SK-N-SH (cell line): Measurements from ENCODE around the gene SFI1. TPM values are rescaled to one million over a fixed set of nuclear protein-coding genes. Genes with fewer than 3 reads are reported as not detected.

Source experiments
- CTCF ChIA-PET: fragments of 300-600, 350-600 bp; formaldehyde crosslinking; extraction: SDS; loops from one replicate; lab custom pipeline; 2021; lab: Yijun Ruan, JAX
- POLR2A ChIA-PET: fragments of 350-600 bp; sonication (Branson Sonifier 250); formaldehyde crosslinking; extraction: SDS; loops from one replicate; lab custom pipeline; 2020; ENCODE audit warnings: antibody characterized with exemption, inconsistent platforms; lab: Yijun Ruan, JAX
- DNase-seq: peaks from one replicate; pipeline ENCODE4 v3.0.0; 2012
- H2AFZ ChIP-seq: fragments of 200-600 bp; sonication (generic); 2 replicates; pipeline ENCODE4 v1.8.1; 2016; ENCODE audit warnings: antibody characterized with exemption, mild to moderate bottlenecking, low read depth
- H3F3A ChIP-seq: fragments of 200-600 bp; sonication (generic); replicated peaks from 2 replicates; pipeline ENCODE3; 2016; ENCODE audit warnings: antibody characterized with exemption, mild to moderate bottlenecking; ENCODE audit not compliant: insufficient read depth
- H3K27ac ChIP-seq, 2 experiments: fragments of 200-500 bp in 1 of 2; fragments of 200-600 bp in 1 of 2; sonication (Bioruptor generic) in 1 of 2; sonication (generic), shearing (Covaris generic) in 1 of 2; 2 replicates each; pipeline versions ENCODE4 v1.5.1 to v1.6.1; 2014 to 2016; ENCODE audit warnings: low read depth in 2 of 2, inconsistent platforms in 1 of 2, low read length in 1 of 2, mild to moderate bottlenecking in 1 of 2, mixed read lengths in 1 of 2
- H3K27me3 ChIP-seq: fragments of 200-600 bp; sonication (generic), shearing (Covaris generic); 2 replicates; pipeline ENCODE4 v1.6.1; 2016; ENCODE audit warnings: mixed run types; ENCODE audit not compliant: insufficient read depth
- H3K36me3 ChIP-seq, 2 experiments: fragments of 200-500 bp in 1 of 2; fragments of 200-600 bp in 1 of 2; sonication (Bioruptor generic) in 1 of 2; sonication (generic) in 1 of 2; replicated peaks in 1 of 2; 2 replicates each; pipeline versions ENCODE3 to v1.5.1; 2014 to 2016; ENCODE audit warnings: low read length in 1 of 2, mild to moderate bottlenecking in 1 of 2; ENCODE audit not compliant: insufficient read depth in 2 of 2, control insufficient read depth in 1 of 2
- H3K4me1 ChIP-seq, 2 experiments: fragments of 200-500 bp in 1 of 2; fragments of 200-600 bp in 1 of 2; sonication (Bioruptor generic) in 1 of 2; sonication (generic), shearing (Covaris generic) in 1 of 2; 2 replicates each; pipeline versions ENCODE4 v1.5.1 to v1.6.1; 2014 to 2016; ENCODE audit warnings: low read depth in 1 of 2, low read length in 1 of 2, mixed run types in 1 of 2; ENCODE audit not compliant: insufficient read depth in 2 of 2, control insufficient read depth in 1 of 2
- H3K4me2 ChIP-seq: fragments of 200-600 bp; sonication (generic), shearing (Covaris generic); 2 replicates; pipeline ENCODE4 v1.6.1; 2017; ENCODE audit warnings: mixed run types
- H3K4me3 ChIP-seq, 2 experiments: fragments of 200-500 bp in 1 of 2; fragments of 200-600 bp in 1 of 2; sonication (Bioruptor generic) in 1 of 2; sonication (generic), shearing (Covaris generic) in 1 of 2; 2 replicates each; pipeline versions ENCODE4 v1.5.1 to v1.8.1; 2014 to 2016; ENCODE audit warnings: low read depth in 2 of 2, inconsistent platforms in 1 of 2, low read length in 1 of 2, mild to moderate bottlenecking in 1 of 2, mixed read lengths in 1 of 2, moderate library complexity in 1 of 2
- H3K79me2 ChIP-seq: fragments of 200-600 bp; sonication (generic); 2 replicates; pipeline ENCODE4 v1.8.1; 2017; ENCODE audit warnings: mild to moderate bottlenecking; ENCODE audit not compliant: insufficient read depth
- H3K9ac ChIP-seq: fragments of 200-600 bp; sonication (generic); 2 replicates; pipeline ENCODE4 v1.6.1; 2017; ENCODE audit warnings: mixed run types
- H3K9me2 ChIP-seq: fragments of 200-600 bp; sonication (generic); 2 replicates; pipeline ENCODE4 v1.6.1; 2017; ENCODE audit warnings: mixed run types
- H3K9me3 ChIP-seq: fragments of 200-600 bp; sonication (generic); 2 replicates; pipeline ENCODE4 v1.6.1; 2017; ENCODE audit warnings: mixed run types, mild to moderate bottlenecking, moderate library complexity
- H4K20me1 ChIP-seq: fragments of 200-600 bp; sonication (generic); 2 replicates; pipeline ENCODE4 v1.6.1; 2017; ENCODE audit warnings: mild to moderate bottlenecking, mixed run types; ENCODE audit not compliant: insufficient read depth
- CHD2 ChIP-seq: fragments of 150-350 bp; IDR thresholded peaks from 2 replicates; pipeline ENCODE4 v1.6.1; 2018; ENCODE audit warnings: low read length; ENCODE audit not compliant: partially characterized antibody
- ELF1 ChIP-seq: IDR thresholded peaks from 2 replicates; pipeline ENCODE4 v1.4.0; 2012
- EP300 ChIP-seq, 2 experiments: IDR thresholded peaks; 2 replicates each; pipeline versions ENCODE4 v1.4.0 to v1.6.1; 2012; ENCODE audit warnings: borderline replicate concordance in 1 of 2, low read depth in 1 of 2, low read length in 1 of 2
- FOXJ3 ChIP-seq: sonication (generic); formaldehyde crosslinking; IDR thresholded peaks from 2 replicates; pipeline ENCODE4 v1.5.1; 2020; ENCODE audit warnings: mild to moderate bottlenecking, missing genetic modification reagents
- GATA2 ChIP-seq: sonication (generic); formaldehyde crosslinking; IDR thresholded peaks from 2 replicates; pipeline ENCODE4 v1.5.0; 2020; ENCODE audit warnings: mild to moderate bottlenecking, missing genetic modification reagents
- NFIC ChIP-seq: IDR thresholded peaks from 2 replicates; pipeline ENCODE4 v1.4.0; 2012; ENCODE audit warnings: borderline replicate concordance
- RAD21 ChIP-seq: IDR thresholded peaks from 2 replicates; pipeline ENCODE4 v1.6.1; 2012; ENCODE audit warnings: mild to moderate bottlenecking, low read length
- RFX5 ChIP-seq: IDR thresholded peaks from 2 replicates; pipeline ENCODE4 v1.6.1; 2012; ENCODE audit warnings: mild to moderate bottlenecking, improper control_type of control experiment, low read length
- SIN3A ChIP-seq: IDR thresholded peaks from 2 replicates; pipeline ENCODE4 v1.6.1; 2012; ENCODE audit warnings: low read depth, mild to moderate bottlenecking, low read length, moderate library complexity, borderline replicate concordance
- TEAD4 ChIP-seq: IDR thresholded peaks from 2 replicates; pipeline ENCODE4 v1.4.0; 2012; ENCODE audit warnings: mild to moderate bottlenecking, borderline replicate concordance; ENCODE audit not compliant: insufficient read depth
- YY1 ChIP-seq: IDR thresholded peaks from 2 replicates; pipeline ENCODE4 v1.4.0; 2012; ENCODE audit warnings: low read depth, mild to moderate bottlenecking
- WGBS: methylation state at CpG from one replicate; pipeline ENCODE4 v1.1.6; 2017; ENCODE audit warnings: low lambda C conversion rate; 5-methylcytosine and 5-hydroxymethylcytosine counted together
- polyA plus RNA-seq, 3 experiments: library from polyadenylated mRNA; depleted of rRNA; stranded (reverse); fragments of >200 nt; gene quantifications; 2 replicates each; pipeline ENCODE4 v1.2.3, GENCODE V29; 2012
- TF ChIP-seq, protein P1 (sequence below): fragments of 150-350 bp; IDR thresholded peaks from 2 replicates; pipeline ENCODE4 v1.6.1; 2017; ENCODE audit warnings: antibody characterized with exemption, low read length, low read depth, borderline replicate concordance
- TF ChIP-seq, protein P2 (sequence below): IDR thresholded peaks from 2 replicates; pipeline ENCODE4 v1.4.0; 2012; ENCODE audit warnings: low read depth
- TF ChIP-seq, protein P3 (sequence below): fragments of 200-600 bp; sonication (generic); IDR thresholded peaks from 2 replicates; pipeline ENCODE4 v1.6.1; 2017; ENCODE audit warnings: antibody characterized with exemption, mild to moderate bottlenecking, moderate library complexity
- TF ChIP-seq, protein P4 (sequence below): fragments of 150-350 bp; IDR thresholded peaks from 2 replicates; pipeline ENCODE4 v1.6.1; 2016; ENCODE audit warnings: mild to moderate bottlenecking, low read depth, low read length
- TF ChIP-seq, protein P5 (sequence below): IDR thresholded peaks from 2 replicates; pipeline ENCODE4 v1.4.0; 2012; ENCODE audit warnings: low read depth, borderline replicate concordance

SFI1 gene
- polyA plus RNA-seq, 1 of the 3 experiments (the other 2 are of a cell fraction) = 24.7 TPM

DNA sequence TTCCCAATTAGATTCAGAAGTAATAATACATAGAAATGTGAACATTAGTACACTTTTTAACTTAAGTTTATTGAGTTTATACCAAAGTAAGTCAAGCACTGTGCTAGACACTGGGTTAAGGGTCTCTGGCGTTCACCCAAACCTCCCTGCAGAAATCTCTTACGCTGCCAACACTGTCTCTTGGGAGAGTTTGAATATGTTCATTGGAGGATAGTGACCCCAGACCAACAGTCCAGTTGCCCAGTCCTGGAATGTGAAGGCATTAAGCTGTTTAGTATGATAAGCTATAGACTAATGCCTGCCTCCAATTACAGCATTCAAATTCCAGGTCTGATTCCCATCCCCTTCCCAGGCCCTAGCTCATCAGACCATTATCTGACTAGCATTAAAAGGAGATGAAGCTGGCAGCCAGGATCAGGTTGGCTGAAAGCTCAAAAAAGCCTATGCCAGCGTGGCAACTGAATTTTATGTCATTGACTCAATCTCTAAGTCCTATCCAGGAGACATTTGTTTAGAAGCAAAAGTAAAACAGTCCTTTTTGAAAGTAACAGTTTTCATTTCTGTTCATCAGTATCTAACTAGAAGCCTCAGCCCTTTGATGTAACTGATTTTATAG is 77.8 kb downstream of the SFI1 start:
- H3K27me3 ChIP-seq = no peaks in the 10 kb centered on the region
- peaks cover 6% of the 10 kb centered on the region for H3F3A ChIP-seq
- H4K20me1 ChIP-seq = no peaks in the 10 kb centered on the region
- no peaks in the 10 kb centered on the region for H3K79me2 ChIP-seq
- no peak overlapping the region for H2AFZ ChIP-seq
- H3K36me3 ChIP-seq = peaks cover 18 to 22% of the 10 kb centered on the region in 2 experiments
- POLR2A ChIA-PET = no interaction called here
- no peak overlapping the region for H3K4me3 ChIP-seq
- H3K9ac ChIP-seq = no peak overlapping the region
- H3K9me3 ChIP-seq = no peaks in the 10 kb centered on the region
- H3K4me2 ChIP-seq = no peak overlapping the region
- CTCF ChIA-PET = interaction anchor here (0.7 to 1.7 kb wide), 4 partner anchors 13 to 122 kb away, joined by 3 to 9 read pairs (median 5); no protein-coding TSS in a partner anchor
- no peak overlapping the region for H3K27ac ChIP-seq
- TF ChIP-seq NFIC = no peak
- TF ChIP-seq EP300 (IDR thresholded peaks at IDR 0.05; ENCODE audit: borderline replicate concordance in 1 of 2, low read depth in 1 of 2, low read length in 1 of 2) = no peak
- TF ChIP-seq GATA2 = no peak
- no peak for TF ChIP-seq TEAD4
- no peak for TF ChIP-seq CHD2
- TF ChIP-seq, protein P1, sequence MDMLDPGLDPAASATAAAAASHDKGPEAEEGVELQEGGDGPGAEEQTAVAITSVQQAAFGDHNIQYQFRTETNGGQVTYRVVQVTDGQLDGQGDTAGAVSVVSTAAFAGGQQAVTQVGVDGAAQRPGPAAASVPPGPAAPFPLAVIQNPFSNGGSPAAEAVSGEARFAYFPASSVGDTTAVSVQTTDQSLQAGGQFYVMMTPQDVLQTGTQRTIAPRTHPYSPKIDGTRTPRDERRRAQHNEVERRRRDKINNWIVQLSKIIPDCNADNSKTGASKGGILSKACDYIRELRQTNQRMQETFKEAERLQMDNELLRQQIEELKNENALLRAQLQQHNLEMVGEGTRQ = no peak
- TF ChIP-seq, protein P2, sequence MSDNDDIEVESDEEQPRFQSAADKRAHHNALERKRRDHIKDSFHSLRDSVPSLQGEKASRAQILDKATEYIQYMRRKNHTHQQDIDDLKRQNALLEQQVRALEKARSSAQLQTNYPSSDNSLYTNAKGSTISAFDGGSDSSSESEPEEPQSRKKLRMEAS = no peak
- no peak for TF ChIP-seq YY1
- TF ChIP-seq, protein P3, sequence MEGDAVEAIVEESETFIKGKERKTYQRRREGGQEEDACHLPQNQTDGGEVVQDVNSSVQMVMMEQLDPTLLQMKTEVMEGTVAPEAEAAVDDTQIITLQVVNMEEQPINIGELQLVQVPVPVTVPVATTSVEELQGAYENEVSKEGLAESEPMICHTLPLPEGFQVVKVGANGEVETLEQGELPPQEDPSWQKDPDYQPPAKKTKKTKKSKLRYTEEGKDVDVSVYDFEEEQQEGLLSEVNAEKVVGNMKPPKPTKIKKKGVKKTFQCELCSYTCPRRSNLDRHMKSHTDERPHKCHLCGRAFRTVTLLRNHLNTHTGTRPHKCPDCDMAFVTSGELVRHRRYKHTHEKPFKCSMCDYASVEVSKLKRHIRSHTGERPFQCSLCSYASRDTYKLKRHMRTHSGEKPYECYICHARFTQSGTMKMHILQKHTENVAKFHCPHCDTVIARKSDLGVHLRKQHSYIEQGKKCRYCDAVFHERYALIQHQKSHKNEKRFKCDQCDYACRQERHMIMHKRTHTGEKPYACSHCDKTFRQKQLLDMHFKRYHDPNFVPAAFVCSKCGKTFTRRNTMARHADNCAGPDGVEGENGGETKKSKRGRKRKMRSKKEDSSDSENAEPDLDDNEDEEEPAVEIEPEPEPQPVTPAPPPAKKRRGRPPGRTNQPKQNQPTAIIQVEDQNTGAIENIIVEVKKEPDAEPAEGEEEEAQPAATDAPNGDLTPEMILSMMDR = no peak
- TF ChIP-seq, protein P4, sequence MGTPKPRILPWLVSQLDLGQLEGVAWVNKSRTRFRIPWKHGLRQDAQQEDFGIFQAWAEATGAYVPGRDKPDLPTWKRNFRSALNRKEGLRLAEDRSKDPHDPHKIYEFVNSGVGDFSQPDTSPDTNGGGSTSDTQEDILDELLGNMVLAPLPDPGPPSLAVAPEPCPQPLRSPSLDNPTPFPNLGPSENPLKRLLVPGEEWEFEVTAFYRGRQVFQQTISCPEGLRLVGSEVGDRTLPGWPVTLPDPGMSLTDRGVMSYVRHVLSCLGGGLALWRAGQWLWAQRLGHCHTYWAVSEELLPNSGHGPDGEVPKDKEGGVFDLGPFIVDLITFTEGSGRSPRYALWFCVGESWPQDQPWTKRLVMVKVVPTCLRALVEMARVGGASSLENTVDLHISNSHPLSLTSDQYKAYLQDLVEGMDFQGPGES = no peak
- no peak for TF ChIP-seq SIN3A
- TF ChIP-seq ELF1 = no peak
- TF ChIP-seq FOXJ3 (CRISPR knock-in tag) = no peak
- no peak for TF ChIP-seq RFX5
- TF ChIP-seq RAD21 = no peak
- TF ChIP-seq, protein P5, sequence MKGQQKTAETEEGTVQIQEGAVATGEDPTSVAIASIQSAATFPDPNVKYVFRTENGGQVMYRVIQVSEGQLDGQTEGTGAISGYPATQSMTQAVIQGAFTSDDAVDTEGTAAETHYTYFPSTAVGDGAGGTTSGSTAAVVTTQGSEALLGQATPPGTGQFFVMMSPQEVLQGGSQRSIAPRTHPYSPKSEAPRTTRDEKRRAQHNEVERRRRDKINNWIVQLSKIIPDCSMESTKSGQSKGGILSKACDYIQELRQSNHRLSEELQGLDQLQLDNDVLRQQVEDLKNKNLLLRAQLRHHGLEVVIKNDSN = no peak
- H3K9me2 ChIP-seq = no peaks in the 10 kb centered on the region
- no peaks in the 10 kb centered on the region for H3K4me1 ChIP-seq
- WGBS = 90% methylated on average over 3 of the region's 3 CpGs
- DNase-seq = no peak
